ENCODE results near the gene FMN1. TPM values are rescaled to one million over a fixed set of nuclear protein-coding genes. Genes with fewer than 3 reads are reported as not detected.

Gene FMN1
- total and polyA plus RNA-seq, 4 donors = 0.26 to 23.4 (median 9.8) TPM

GRCh38 chr15:33099213-33099612 lies 95.3 kb downstream of the FMN1 start:
- Histone ChIP-seq H3K27me3 (ENCODE audit: control insufficient read depth in 1 of 2, insufficient read depth in 2 of 2, low read length in 1 of 2) (peaks cover 0 to 1% of the 10 kb centered on the region in 2 donors), H3K4me1 (ENCODE audit: control insufficient read depth in 1 of 2, insufficient read depth in 2 of 2, low read length in 2 of 2) (no peaks in the 10 kb centered on the region), H3K27ac (ENCODE audit: low read depth in 1 of 2, low read length in 2 of 2) (no peak overlapping the region), H3K4me3 (ENCODE audit: low read length in 2 of 2) (no peak overlapping the region), H3K36me3 (ENCODE audit: control insufficient read depth in 1 of 2, insufficient read depth in 2 of 2, low read length in 1 of 2) (no peaks in the 10 kb centered on the region), H3K9me3 (ENCODE audit: control insufficient read depth, low read length) (no peaks in the 10 kb centered on the region)
- no peak for DNase-seq
- intact Hi-C loops (cut with DNase I) = no loop called here
- WGBS, 2 donors = 89 to 90% methylated on average over 3 of the region's 3 CpGs
- no peak for ATAC-seq (ENCODE audit: low FRiP score)

GRCh38 chr15:33098094-33099058 lies 96.1 kb downstream of the FMN1 start:
- Histone ChIP-seq H3K27me3 (ENCODE audit: control insufficient read depth in 1 of 2, insufficient read depth in 2 of 2, low read length in 1 of 2) (peaks cover 0 to 1% of the 10 kb centered on the region in 2 donors), H3K4me3 (ENCODE audit: low read length in 2 of 2) (no peak overlapping the region), H3K4me1 (ENCODE audit: control insufficient read depth in 1 of 2, insufficient read depth in 2 of 2, low read length in 2 of 2) (no peaks in the 10 kb centered on the region), H3K27ac (ENCODE audit: low read depth in 1 of 2, low read length in 2 of 2) (no peak overlapping the region), H3K36me3 (ENCODE audit: control insufficient read depth in 1 of 2, insufficient read depth in 2 of 2, low read length in 1 of 2) (no peaks in the 10 kb centered on the region), H3K9me3 (ENCODE audit: control insufficient read depth, low read length) (no peaks in the 10 kb centered on the region)
- ATAC-seq (ENCODE audit: low FRiP score) (no peak), DNase-seq (no peak)
- WGBS, 2 donors = 80 to 82% methylated on average over 7 of the region's 7 CpGs
- intact Hi-C loops (cut with DNase I) = no loop called here

GRCh38 chr15:33096134-33096533 lies 98.4 kb downstream of the FMN1 start:
- intact Hi-C loops (cut with DNase I) = no loop called here
- H3K4me1 ChIP-seq (ENCODE audit: control insufficient read depth in 1 of 2, insufficient read depth in 2 of 2, low read length in 2 of 2) = no peaks in the 10 kb centered on the region
- ATAC-seq (ENCODE audit: low FRiP score) = no peak
- DNase-seq = no peak
- H3K4me3 ChIP-seq (ENCODE audit: low read length in 2 of 2) = no peak overlapping the region
- H3K27me3 ChIP-seq (ENCODE audit: control insufficient read depth in 1 of 2, insufficient read depth in 2 of 2, low read length in 1 of 2) = peaks cover 0 to 1% of the 10 kb centered on the region in 2 donors
- H3K36me3 ChIP-seq (ENCODE audit: control insufficient read depth in 1 of 2, insufficient read depth in 2 of 2, low read length in 1 of 2) = no peaks in the 10 kb centered on the region
- no peak overlapping the region for H3K27ac ChIP-seq (ENCODE audit: low read depth in 1 of 2, low read length in 2 of 2)
- no peaks in the 10 kb centered on the region for H3K9me3 ChIP-seq (ENCODE audit: control insufficient read depth, low read length)
- WGBS, 2 donors = 92 to 96% methylated on average over 3 of the region's 3 CpGs

- no peaks in the 10 kb centered on the region for H3K9me3 ChIP-seq (ENCODE audit: control insufficient read depth, low read length)
- H3K4me1 ChIP-seq (ENCODE audit: control insufficient read depth in 1 of 2, insufficient read depth in 2 of 2, low read length in 2 of 2) = no peaks in the 10 kb centered on the region
- peaks cover 0 to 1% of the 10 kb centered on the region in 2 donors for H3K27me3 ChIP-seq (ENCODE audit: control insufficient read depth in 1 of 2, insufficient read depth in 2 of 2, low read length in 1 of 2)
- no peak for DNase-seq
- no peak overlapping the region for H3K4me3 ChIP-seq (ENCODE audit: low read length in 2 of 2)
- no peak overlapping the region for H3K27ac ChIP-seq (ENCODE audit: low read depth in 1 of 2, low read length in 2 of 2)
- H3K36me3 ChIP-seq (ENCODE audit: control insufficient read depth in 1 of 2, insufficient read depth in 2 of 2, low read length in 1 of 2) = no peaks in the 10 kb centered on the region
- WGBS, 2 donors = 75 to 84% methylated on average over 2 of the region's 2 CpGs
- no peak for ATAC-seq (ENCODE audit: low FRiP score)
- intact Hi-C loops (cut with DNase I) = no loop called here
Measured at GRCh38 chr15:33095641-33096040, 98.9 kb downstream of the FMN1 start.

GRCh38 chr15:33094336-33094735 lies 100.2 kb downstream of the FMN1 start:
- no peak overlapping the region for H3K4me3 ChIP-seq (ENCODE audit: low read length in 2 of 2)
- WGBS, 2 donors = 2 to 3% methylated on average over 2 of the region's 2 CpGs
- H3K4me1 ChIP-seq (ENCODE audit: control insufficient read depth in 1 of 2, insufficient read depth in 2 of 2, low read length in 2 of 2) = no peaks in the 10 kb centered on the region
- no peak overlapping the region for H3K27ac ChIP-seq (ENCODE audit: low read depth in 1 of 2, low read length in 2 of 2)
- intact Hi-C loops (cut with DNase I) = no loop called here
- no peaks in the 10 kb centered on the region for H3K9me3 ChIP-seq (ENCODE audit: control insufficient read depth, low read length)
- no peaks in the 10 kb centered on the region for H3K36me3 ChIP-seq (ENCODE audit: control insufficient read depth in 1 of 2, insufficient read depth in 2 of 2, low read length in 1 of 2)
- peaks cover 0 to 1% of the 10 kb centered on the region in 2 donors for H3K27me3 ChIP-seq (ENCODE audit: control insufficient read depth in 1 of 2, insufficient read depth in 2 of 2, low read length in 1 of 2)
- ATAC-seq (ENCODE audit: low FRiP score) (no peak), DNase-seq (no peak)

GRCh38 chr15:33093222-33093621 lies 101.3 kb downstream of the FMN1 start:
- Histone ChIP-seq H3K36me3 (ENCODE audit: control insufficient read depth in 1 of 2, insufficient read depth in 2 of 2, low read length in 1 of 2) (no peaks in the 10 kb centered on the region), H3K27ac (ENCODE audit: low read depth in 1 of 2, low read length in 2 of 2) (no peak overlapping the region), H3K9me3 (ENCODE audit: control insufficient read depth, low read length) (no peaks in the 10 kb centered on the region), H3K27me3 (ENCODE audit: control insufficient read depth in 1 of 2, insufficient read depth in 2 of 2, low read length in 1 of 2) (peaks cover 0 to 1% of the 10 kb centered on the region in 2 donors), H3K4me3 (ENCODE audit: low read length in 2 of 2) (no peak overlapping the region), H3K4me1 (ENCODE audit: control insufficient read depth in 1 of 2, insufficient read depth in 2 of 2, low read length in 2 of 2) (no peaks in the 10 kb centered on the region)
- WGBS, 2 donors = 57 to 60% methylated on average over 2 of the region's 2 CpGs
- ATAC-seq (ENCODE audit: low FRiP score) (no peak), DNase-seq (no peak)
- intact Hi-C loops (cut with DNase I) = no loop called here

GRCh38 chr15:33091983-33092693 lies 102.4 kb downstream of the FMN1 start:
- Histone ChIP-seq H3K27ac (ENCODE audit: low read depth in 1 of 2, low read length in 2 of 2) (no peak overlapping the region), H3K27me3 (ENCODE audit: control insufficient read depth in 1 of 2, insufficient read depth in 2 of 2, low read length in 1 of 2) (no peaks in the 10 kb centered on the region), H3K9me3 (ENCODE audit: control insufficient read depth, low read length) (no peaks in the 10 kb centered on the region), H3K36me3 (ENCODE audit: control insufficient read depth in 1 of 2, insufficient read depth in 2 of 2, low read length in 1 of 2) (no peaks in the 10 kb centered on the region), H3K4me1 (ENCODE audit: control insufficient read depth in 1 of 2, insufficient read depth in 2 of 2, low read length in 2 of 2) (no peaks in the 10 kb centered on the region), H3K4me3 (ENCODE audit: low read length in 2 of 2) (no peak overlapping the region)
- DNase-seq (no peak), ATAC-seq (ENCODE audit: low FRiP score) (no peak)
- intact Hi-C loops (cut with DNase I) = no loop called here
- 67 to 73% methylated on average over 15 of the region's 15 CpGs for WGBS, 2 donors

- no peaks in the 10 kb centered on the region for H3K36me3 ChIP-seq (ENCODE audit: control insufficient read depth in 1 of 2, insufficient read depth in 2 of 2, low read length in 1 of 2)
- H3K9me3 ChIP-seq (ENCODE audit: control insufficient read depth, low read length) = no peaks in the 10 kb centered on the region
- ATAC-seq (ENCODE audit: low FRiP score) = no peak
- 55 to 56% methylated on average over 5 of the region's 5 CpGs for WGBS, 2 donors
- H3K4me1 ChIP-seq (ENCODE audit: control insufficient read depth in 1 of 2, insufficient read depth in 2 of 2, low read length in 2 of 2) = no peaks in the 10 kb centered on the region
- no peak overlapping the region for H3K27ac ChIP-seq (ENCODE audit: low read depth in 1 of 2, low read length in 2 of 2)
- intact Hi-C loops (cut with DNase I) = loop anchor here in 1 of 2 donors (10.0 kb wide), 2 partner anchors 165 to 605 kb away; no protein-coding TSS in a partner anchor
- no peak overlapping the region for H3K4me3 ChIP-seq (ENCODE audit: low read length in 2 of 2)
- DNase-seq = no peak
- H3K27me3 ChIP-seq (ENCODE audit: control insufficient read depth in 1 of 2, insufficient read depth in 2 of 2, low read length in 1 of 2) = no peaks in the 10 kb centered on the region
Measured at GRCh38 chr15:33089878-33090757, 104.4 kb downstream of the FMN1 start.

Measured in aorta (tissue), 5 donors.